GM21737 (cell line): ENCODE results near the gene CCDC88A.
A peak's percentile ranks its signal among the peaks of the same experiment; 100 is the strongest.
"Not testable (repeated sequence)": the region's sequence is repeated elsewhere in the genome, so short reads cannot be mapped to it uniquely, and the experiment has no call there.

Source experiments
- ATAC-seq: cut with Tn5 transposase; IDR thresholded peaks from one replicate; pipeline ENCODE4 v1.9.1; 2021; ENCODE audit warnings: mild to moderate bottlenecking, moderate library complexity; ENCODE audit not compliant: unreplicated experiment

CCDC88A gene, protein sequence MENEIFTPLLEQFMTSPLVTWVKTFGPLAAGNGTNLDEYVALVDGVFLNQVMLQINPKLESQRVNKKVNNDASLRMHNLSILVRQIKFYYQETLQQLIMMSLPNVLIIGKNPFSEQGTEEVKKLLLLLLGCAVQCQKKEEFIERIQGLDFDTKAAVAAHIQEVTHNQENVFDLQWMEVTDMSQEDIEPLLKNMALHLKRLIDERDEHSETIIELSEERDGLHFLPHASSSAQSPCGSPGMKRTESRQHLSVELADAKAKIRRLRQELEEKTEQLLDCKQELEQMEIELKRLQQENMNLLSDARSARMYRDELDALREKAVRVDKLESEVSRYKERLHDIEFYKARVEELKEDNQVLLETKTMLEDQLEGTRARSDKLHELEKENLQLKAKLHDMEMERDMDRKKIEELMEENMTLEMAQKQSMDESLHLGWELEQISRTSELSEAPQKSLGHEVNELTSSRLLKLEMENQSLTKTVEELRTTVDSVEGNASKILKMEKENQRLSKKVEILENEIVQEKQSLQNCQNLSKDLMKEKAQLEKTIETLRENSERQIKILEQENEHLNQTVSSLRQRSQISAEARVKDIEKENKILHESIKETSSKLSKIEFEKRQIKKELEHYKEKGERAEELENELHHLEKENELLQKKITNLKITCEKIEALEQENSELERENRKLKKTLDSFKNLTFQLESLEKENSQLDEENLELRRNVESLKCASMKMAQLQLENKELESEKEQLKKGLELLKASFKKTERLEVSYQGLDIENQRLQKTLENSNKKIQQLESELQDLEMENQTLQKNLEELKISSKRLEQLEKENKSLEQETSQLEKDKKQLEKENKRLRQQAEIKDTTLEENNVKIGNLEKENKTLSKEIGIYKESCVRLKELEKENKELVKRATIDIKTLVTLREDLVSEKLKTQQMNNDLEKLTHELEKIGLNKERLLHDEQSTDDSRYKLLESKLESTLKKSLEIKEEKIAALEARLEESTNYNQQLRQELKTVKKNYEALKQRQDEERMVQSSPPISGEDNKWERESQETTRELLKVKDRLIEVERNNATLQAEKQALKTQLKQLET (N-terminal part only)

DNA sequence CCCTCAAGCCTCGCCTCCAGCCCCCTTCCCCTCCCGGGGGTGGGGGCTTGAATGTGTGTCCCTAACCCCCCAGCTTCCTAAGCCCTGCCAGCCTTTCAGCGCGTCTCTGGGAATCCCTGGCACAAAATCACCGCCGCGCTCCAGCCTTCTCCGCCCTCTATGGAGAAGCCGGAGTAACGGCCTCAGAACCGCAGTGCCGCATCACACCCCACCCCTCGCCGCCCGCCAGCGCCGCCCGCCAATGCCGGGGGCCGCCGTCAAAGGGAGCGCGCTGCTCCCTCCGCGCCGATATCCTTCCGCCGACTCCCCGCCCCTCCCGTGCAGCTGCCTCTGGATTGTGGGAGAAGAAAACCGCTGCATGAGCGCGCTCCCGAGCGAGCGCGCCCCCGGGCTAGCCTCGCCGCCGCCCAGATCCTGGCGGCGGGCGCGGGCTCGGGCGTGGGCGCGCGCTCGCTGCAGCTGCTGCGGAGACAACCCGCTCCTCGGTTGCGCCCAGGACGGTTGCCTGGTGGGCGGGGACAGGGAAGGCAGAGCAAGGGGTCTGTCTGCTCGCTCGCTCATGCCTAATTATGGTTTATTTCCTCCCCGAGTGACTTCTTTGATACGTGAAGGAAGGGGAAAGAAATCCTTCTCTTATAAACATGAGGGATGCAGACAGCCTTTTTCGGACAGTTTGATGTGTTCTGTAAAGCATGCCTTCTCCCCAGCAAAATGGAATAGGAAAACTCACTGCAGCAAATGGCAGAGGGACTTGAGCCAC lies at the start of gene CCDC88A:
Gene CCDC88A (minus strand): TSS at position 178 of the 760 bp plus-strand sequence. CDS start 777 bp downstream, outside the sequence.
- ATAC-seq = peak; percentile 84

DNA sequence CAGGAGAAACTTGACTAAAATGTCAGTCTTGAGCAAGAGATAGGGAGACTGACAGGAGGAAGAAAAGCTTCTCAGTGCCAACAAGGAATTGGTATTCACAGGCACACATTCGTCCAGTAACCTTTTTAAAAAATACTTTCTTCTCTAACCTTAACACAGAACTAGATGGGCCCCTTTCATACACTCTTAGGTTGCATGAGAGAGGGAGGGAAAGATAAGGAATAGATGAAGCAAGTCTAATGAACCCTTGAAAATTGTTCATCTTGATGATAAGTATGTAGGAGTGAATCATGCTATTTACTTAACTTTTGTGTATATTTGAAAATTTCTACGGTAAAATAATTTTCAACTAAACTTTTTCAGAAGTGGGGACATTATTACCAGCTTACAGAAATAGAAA lies 42.0 kb upstream of the CCDC88A start:
- no peak for ATAC-seq

DNA sequence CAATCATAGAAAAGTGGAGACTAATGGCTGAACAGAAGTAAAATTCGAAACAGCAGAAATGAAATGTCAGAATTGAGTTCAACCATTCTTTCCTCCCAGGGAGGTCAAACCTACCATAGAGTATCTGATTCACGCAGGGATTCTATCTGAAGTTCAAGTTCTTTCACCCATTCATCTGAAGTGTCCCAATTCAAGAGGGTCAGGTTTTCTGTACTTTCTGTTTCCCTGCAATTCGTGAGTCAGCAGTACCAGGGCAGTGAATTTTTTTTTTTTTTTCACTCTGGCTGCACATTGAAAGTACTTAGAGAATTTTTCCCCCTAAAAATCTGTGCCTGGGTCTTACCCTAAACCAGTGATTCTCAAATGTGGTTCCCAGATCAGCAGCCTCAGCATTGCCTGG lies 40.9 kb upstream of the CCDC88A start:
- ATAC-seq = no peak

DNA sequence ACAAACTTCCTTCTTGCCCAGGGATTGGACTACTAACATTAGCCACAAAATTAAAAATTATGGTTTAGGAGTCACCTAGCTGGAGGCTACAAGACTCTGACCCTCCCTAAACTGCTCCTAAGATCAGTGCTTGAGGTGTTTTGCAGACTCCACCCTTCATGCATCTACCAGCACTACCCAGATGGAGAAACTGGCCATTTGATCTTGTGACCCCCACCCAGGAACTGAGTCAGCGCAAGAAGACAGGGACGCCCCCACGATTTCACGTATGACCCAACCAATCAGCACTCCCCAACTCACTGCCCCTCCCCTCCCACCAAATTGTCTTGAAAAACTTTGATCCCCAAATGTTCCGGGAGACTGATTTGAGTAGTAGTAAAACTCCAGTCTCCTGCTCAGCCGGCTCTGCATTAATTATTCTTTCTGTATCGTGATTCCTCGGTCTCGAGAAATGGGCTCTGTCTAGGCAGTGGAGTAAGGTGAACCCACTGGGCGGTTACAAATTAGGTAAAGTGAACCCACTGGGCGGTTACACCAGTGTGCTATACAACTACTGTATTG lies 40.1 kb upstream of the CCDC88A start:
- ATAC-seq = no peak

DNA sequence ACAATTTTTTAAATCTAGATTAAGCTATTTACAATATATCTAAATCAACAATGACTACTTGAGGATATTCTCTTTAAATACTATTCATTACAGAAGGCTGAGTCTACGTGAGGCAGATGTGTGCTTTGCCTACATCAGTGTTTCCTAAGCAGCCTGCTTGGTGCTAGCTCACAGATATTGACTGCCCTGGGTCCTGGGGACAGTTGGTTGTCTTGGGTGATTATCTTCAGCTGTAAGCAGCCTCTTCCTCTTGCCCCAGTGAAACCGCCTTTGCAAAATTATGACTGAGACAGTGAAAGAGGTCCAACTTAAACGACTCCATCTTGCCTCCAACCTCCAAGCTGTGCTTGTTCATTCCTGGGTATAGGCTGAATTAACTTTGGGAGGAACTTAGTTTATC lies 39.6 kb upstream of the CCDC88A start:
- no peak for ATAC-seq

DNA sequence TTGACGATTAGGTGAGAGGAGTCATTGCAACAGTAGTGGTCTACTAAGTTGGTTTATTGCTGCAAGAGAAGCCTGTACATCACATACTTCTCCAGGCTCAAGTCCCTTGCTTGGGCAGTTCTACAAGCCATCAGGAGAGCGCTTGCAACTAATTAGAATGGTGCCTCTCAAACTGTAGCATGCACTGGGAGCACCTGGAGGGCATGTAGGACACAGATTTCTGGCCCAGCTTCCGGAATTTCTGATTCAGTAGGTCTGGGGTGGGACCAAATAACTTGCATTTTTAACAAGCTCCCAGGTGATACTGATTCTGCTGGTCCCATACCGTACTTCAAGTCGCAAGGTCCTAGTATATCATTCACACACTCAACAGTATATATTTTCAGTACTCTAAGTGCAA lies 34.5 kb upstream of the CCDC88A start:
- ATAC-seq = no peak

DNA sequence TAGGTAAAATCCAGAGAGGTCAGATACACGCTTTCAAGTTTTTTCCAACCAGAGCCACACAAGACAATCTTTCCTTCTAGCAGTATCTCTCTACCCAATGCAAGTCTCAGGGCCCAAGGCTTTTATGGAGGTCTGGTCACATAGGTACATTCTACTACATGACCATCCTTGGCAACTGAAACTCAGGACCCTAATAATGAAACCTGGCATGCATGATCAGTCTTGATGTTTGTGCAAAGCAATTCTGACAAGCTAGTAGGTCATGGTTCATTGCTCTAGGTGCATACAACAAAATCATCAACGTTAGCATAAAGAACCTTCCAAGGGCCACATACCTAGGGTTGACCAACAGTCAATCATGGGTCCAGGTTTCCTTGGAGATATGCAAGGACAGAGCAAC lies 33.2 kb upstream of the CCDC88A start:
- no peak for ATAC-seq

DNA sequence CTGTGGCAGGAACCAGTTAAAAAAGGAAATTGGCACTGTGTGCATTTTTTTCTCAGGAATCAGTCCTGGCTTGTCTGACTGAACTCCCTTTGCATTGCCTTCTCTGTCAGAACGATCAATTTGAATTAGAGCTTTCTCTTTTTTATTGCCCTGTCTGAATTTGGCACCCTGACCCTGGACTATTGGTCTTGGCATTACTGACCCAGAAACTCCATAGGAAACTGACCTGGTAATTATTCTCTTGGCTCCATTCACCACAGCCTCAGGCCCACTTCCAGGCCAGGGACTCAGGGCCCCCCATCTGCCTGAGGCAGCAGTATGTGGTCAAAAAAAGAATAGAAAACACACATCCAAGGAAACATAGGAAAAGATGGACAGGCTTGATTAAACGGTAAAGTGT lies 32.0 kb upstream of the CCDC88A start:
- ATAC-seq = no peak

DNA sequence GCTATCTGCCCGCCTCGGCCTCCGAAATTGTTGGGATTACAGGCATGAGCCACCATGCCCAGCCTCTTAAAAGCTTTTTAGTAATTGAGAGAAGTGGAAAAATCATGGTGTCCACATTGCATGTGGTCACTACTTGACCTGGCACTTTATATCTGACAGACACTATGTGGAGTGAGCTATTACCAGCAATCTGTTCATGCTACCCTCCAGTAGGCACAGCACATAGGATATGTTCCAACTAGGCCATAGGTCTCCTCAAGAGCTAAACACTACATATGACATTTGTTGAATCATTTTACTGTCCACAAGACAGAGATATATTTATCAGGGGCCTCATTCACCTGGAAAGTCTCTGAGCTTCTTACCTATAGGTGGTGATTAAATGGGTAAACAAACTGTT lies 30.4 kb upstream of the CCDC88A start:
- not testable (repeated sequence) for ATAC-seq

DNA sequence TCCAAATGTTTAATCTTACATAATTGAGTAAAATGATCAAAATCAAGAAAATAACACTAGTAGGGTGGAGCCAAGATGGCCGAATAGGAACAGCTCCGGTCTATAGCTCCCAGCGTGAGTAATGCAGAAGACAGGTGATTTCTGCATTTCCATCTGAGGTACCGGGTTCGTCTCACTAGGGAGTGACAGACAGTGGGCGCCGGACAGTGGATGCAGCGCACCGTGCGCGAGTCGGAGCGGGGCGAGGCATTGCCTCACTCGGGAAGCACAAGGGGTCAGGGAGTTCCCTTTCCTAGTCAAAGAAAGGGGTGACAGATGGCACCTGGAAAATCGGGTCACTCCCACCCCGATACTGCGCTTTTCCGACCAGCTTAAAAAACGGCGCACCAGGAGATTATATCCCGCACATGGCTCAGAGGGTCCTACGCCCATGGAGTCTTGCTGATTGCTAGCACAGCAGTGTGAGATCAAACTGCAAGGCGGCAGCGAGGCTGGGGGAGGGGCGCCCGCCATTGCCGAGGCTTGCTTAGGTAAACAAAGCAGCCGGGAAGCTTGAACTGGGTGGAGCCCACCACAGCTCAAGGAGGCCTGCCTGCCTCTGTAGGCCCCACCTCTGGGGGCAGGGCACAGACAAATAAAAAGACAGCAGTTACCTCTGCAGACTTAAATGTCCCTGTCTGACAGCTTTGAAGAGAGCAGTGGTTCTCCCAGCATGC lies 22.5 kb upstream of the CCDC88A start:
- not testable (repeated sequence) for ATAC-seq

DNA sequence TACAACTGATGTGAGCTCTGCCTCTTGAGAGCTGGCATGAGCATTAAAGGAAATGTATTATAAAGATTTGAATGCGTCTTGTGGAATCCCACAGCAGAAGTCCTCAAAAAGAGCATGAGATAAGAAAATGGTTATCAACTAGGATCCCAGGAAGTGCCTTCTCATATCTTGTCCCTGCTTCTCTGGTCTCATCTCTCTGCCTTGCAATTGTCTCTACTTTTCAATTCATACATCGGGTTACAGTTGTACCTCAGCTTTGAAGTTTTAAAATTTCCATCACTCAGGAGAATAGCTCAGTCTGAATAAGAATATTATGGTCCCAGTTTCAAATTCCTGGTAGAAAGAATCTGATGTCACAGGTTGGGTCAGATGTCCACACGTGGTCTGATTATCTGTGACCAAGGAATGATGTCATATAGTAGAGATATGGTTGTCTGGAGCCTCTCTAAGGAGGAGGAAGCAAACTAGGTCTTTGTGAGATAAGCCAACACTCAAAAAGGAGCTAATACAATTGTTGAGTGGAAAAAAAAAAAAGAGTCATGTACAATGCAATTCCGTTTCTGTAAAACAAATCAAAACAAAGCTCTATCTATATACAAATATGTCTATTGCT lies 21.7 kb upstream of the CCDC88A start:
- ATAC-seq = no peak

DNA sequence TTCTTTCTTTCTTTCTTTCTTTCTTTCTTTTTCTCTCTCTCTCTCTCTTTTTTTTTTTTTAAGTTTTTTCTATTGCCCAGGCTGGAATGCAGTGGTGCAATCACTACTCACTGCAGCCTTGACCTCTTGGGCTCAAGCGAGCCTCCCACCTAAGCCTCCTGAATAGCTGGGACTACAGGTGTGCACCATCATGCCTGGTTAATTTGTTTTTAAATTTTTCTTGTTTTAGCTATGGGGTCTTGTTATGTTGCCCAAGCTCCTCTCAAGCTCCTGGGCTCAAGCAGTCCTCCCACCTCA lies 19.4 kb upstream of the CCDC88A start:
- no peak for ATAC-seq

DNA sequence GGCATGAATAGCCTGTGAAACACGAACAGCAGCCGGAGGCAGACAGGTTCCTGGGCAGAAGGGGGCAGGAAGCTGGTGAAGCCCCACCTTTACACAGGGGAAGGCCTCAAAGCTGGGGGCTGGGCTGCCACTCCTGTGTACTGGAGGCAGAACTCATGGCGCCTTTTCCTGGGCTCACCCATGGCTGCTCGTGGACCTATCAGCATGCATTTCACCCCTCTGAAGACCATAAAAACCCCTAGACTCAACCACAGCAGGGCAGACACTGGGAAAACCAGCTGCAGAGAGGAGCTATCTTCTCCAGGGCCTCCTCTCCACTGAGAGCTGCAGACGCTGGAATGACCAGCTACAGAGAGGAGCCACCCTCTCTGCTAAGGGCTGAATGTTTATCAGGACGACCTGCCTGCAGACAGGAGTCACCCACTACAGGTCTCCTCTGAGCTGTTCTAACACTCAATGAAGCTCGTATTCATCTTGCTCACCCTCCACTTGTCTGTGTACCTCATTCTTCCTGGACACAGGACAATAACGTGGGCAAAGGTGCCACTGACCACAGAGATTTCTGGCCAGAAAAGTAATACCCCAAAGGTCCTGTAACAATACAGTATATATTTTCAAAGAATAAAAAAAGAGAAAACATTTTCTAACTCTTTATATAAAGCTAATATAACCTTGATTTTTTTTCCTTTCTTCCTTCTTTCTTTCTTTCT lies 18.9 kb upstream of the CCDC88A start:
- ATAC-seq = no peak

DNA sequence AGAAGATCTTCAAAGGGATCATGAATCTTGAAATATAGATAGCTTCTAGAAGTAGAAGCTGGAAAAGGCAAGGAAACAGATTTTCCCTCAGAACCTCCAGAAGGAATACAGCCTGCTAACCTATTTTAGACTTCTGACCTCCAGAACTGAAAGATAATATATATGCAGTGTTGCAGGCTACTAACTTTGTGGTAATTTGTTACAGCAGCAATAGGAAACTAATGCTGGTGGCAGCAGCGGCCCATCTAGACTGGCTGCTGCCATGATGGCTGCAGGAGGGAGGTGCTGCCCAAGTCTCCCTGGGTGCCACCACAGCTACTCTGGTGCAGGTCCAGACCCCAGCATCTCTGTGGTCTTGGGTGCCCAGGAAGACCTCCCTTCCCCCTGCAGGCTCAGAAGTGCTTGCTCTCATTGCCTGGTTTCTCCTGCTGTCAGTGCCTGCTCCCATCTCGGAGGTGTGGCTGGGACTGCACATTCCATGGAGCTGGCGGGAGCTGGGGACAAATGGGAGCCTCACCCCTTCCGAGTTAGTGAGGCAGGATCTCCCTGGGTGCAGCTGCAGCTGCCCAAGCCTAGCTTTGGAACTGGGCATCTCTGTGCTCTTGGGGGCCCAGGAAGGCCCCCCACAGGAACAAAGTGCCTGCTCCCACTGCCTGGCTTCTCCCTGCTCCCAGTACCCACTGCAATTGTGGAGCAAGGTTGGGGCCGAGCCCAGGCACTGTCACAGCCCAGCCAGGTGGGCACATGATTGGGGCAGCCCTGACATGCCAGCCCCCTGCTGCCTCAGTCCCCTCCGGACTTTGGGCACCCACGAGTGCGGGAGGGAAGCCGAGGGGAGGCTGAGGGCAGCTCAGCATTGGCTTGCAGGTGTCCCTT lies 18.1 kb upstream of the CCDC88A start:
- no peak for ATAC-seq

DNA sequence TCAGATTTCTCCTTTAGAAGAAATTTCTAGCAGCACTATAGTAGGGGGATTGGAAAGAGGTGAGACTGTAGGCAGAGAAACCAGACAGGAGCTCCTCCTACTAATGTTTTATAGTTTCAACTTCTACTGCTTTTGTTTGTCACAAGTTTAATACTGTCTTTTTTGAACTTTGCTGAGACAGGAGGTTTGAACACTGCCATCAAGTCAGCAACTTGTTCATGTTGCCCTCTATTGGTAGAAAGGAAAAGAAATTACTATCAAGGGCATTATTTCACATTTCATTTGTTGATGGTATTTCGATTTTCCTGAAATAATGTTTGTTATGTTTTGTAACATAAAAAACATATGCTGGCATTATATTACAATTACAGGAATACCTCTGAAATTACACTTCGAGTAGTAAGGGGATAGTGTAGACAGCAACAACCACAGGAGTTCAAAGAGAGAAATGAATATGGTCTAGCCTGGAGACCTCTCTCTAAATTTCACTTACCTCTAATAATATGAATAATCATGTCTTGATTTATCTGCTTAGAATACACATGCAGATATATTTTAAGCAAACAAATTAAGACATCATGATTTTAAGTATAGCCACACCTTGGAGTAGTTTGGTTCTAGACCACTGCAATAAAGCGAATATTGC lies 12.4 kb upstream of the CCDC88A start:
- no peak for ATAC-seq

DNA sequence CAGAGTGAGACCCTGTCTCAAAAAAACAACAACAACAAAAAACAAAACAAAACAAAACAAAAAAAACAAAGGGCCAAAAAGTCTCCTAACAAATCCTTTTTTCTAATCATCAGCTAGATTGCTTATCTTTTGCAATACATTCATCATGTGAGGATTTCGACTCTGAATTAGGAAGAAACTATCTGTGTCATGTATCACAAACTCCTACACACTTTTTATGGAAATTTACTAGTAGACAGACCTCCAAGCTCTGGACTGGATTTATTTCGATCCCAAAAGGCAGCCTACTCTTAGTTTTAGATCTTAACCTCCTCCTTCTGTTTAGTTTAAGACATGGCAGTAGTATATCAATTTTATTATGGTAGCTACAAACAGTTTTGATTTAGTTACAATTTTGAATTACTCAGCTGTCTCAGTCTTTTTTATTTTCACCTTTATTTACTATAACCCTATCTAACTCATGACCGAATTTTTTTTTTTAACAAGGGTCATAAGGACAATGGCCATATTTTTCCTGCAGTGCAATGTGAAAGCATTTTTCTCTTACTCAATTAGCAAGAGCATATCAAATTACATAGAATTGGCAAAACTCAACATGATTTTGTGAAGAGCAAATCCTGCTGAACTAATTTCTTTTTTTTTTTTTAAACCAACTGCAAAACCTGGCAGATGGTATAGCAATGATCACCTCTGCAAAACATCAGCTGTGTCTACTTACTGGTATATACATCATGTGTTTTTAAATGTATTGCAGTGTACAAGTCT lies 10.7 kb upstream of the CCDC88A start:
- ATAC-seq = no peak

DNA sequence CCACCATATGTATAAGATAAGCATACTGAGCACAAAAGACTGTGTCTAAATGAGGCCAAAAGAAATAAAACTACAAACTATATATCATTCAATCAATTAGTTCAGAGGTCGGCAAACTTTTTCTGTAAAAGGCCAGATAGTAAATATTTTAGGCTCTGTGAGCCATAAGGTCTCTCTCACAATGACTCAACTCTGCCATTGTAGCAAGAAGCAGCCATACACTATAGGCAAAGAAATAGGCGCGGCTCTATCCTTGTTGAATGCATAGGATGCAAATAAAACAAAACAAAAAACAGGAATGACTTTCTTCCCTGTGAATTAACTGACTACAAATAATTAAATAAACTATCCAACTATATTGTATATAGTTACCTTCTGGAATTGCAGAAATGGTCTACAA lies 8.6 kb upstream of the CCDC88A start:
- no peak for ATAC-seq
